Neural progenitor cell (in vitro differentiated cells): Measurements from ENCODE around the gene FOXE3. TPM values are rescaled to one million over a fixed set of nuclear protein-coding genes. Genes with fewer than 3 reads are reported as not detected.
A peak's percentile ranks its signal among the peaks of the same experiment; 100 is the strongest.

Source experiments
- DNase-seq: peaks from one replicate; pipeline ENCODE4 v3.0.0-alpha.2; 2016; ENCODE audit warnings: low spot score
- H2AFZ ChIP-seq: fragments of 200-600 bp; sonication (generic); replicated peaks from 2 replicates; pipeline ENCODE4 v1.6.1; 2016; ENCODE audit warnings: antibody characterized with exemption
- H3F3A ChIP-seq: fragments of 200-600 bp; sonication (generic); 2 replicates; pipeline ENCODE4 v1.6.1; 2016; ENCODE audit warnings: antibody characterized with exemption, low read depth
- H3K27ac ChIP-seq: fragments of 200-600 bp; sonication (generic); 2 replicates; pipeline ENCODE4 v1.5.1; 2016; ENCODE audit warnings: mild to moderate bottlenecking
- H3K27me3 ChIP-seq: fragments of 200-600 bp; sonication (generic); 2 replicates; pipeline ENCODE4 v1.6.1; 2016; ENCODE audit warnings: mild to moderate bottlenecking, moderate library complexity
- H3K36me3 ChIP-seq: fragments of 200-600 bp; sonication (generic); 2 replicates; pipeline ENCODE4 v1.5.1; 2016
- H3K4me1 ChIP-seq: fragments of 200-600 bp; sonication (generic); 2 replicates; pipeline ENCODE4 v1.6.1; 2016; ENCODE audit warnings: mixed run types
- H3K4me2 ChIP-seq: fragments of 200-600 bp; sonication (generic); 2 replicates; pipeline ENCODE4 v1.6.1; 2016
- H3K4me3 ChIP-seq: fragments of 200-600 bp; sonication (generic); 2 replicates; pipeline ENCODE4 v1.5.1; 2016
- H3K79me2 ChIP-seq: fragments of 200-600 bp; sonication (generic); 2 replicates; pipeline ENCODE4 v1.6.1; 2016; ENCODE audit warnings: low read depth
- H3K9ac ChIP-seq: fragments of 200-600 bp; sonication (generic); 2 replicates; pipeline ENCODE4 v1.6.1; 2016
- H3K9me3 ChIP-seq: fragments of 200-600 bp; sonication (generic); 2 replicates; pipeline ENCODE4 v1.5.1; 2016; ENCODE audit warnings: low read depth
- H4K20me1 ChIP-seq: fragments of 200-600 bp; sonication (generic); 2 replicates; pipeline ENCODE4 v1.6.1; 2016; ENCODE audit warnings: low read depth
- H3K27ac Mint-ChIP-seq: 3 replicates; pipeline ENCODE4 v1.8.0; 2021; ENCODE audit warnings: mixed read lengths
- H3K27me3 Mint-ChIP-seq: 2 replicates; pipeline ENCODE4 v1.8.0; 2022; ENCODE audit warnings: low read depth, mild to moderate bottlenecking, inconsistent platforms, moderate library complexity, mixed read lengths; ENCODE audit not compliant: insufficient read depth
- H3K36me3 Mint-ChIP-seq: 3 replicates; pipeline ENCODE4 v1.8.0; 2021; ENCODE audit warnings: mixed read lengths
- H3K4me1 Mint-ChIP-seq: 3 replicates; pipeline ENCODE4 v1.8.0; 2021; ENCODE audit warnings: mixed read lengths
- H3K4me3 Mint-ChIP-seq: 3 replicates; pipeline ENCODE4 v1.8.0; 2021; ENCODE audit warnings: mild to moderate bottlenecking, moderate library complexity, mixed read lengths
- H3K9me3 Mint-ChIP-seq: 3 replicates; pipeline ENCODE4 v1.8.0; 2020; ENCODE audit warnings: mixed read lengths
- CTCF ChIP-seq: fragments of 200-600 bp; sonication (generic); IDR thresholded peaks from 2 replicates; pipeline ENCODE4 v1.5.1; 2017; ENCODE audit warnings: antibody characterized with exemption, mild to moderate bottlenecking
- EZH2 ChIP-seq: fragments of 200-600 bp; sonication (generic); IDR thresholded peaks from 2 replicates; pipeline ENCODE4 v1.6.1; 2017; ENCODE audit warnings: antibody characterized with exemption, mild to moderate bottlenecking, moderate library complexity
- EZH2phosphoT487 ChIP-seq: fragments of 200-600 bp; sonication (generic); IDR thresholded peaks from 2 replicates; pipeline ENCODE4 v1.6.1; 2017; ENCODE audit warnings: antibody characterized with exemption
- total RNA-seq: library from RNA; depleted of rRNA; stranded (reverse); fragments of >200 nt; gene quantifications from 2 replicates; pipeline ENCODE4 v1.2.3, GENCODE V29; 2015; ENCODE audit warnings: low replicate concordance

Gene FOXE3
- total RNA-seq, 1 donor from 2014 or later = not detected

DNA sequence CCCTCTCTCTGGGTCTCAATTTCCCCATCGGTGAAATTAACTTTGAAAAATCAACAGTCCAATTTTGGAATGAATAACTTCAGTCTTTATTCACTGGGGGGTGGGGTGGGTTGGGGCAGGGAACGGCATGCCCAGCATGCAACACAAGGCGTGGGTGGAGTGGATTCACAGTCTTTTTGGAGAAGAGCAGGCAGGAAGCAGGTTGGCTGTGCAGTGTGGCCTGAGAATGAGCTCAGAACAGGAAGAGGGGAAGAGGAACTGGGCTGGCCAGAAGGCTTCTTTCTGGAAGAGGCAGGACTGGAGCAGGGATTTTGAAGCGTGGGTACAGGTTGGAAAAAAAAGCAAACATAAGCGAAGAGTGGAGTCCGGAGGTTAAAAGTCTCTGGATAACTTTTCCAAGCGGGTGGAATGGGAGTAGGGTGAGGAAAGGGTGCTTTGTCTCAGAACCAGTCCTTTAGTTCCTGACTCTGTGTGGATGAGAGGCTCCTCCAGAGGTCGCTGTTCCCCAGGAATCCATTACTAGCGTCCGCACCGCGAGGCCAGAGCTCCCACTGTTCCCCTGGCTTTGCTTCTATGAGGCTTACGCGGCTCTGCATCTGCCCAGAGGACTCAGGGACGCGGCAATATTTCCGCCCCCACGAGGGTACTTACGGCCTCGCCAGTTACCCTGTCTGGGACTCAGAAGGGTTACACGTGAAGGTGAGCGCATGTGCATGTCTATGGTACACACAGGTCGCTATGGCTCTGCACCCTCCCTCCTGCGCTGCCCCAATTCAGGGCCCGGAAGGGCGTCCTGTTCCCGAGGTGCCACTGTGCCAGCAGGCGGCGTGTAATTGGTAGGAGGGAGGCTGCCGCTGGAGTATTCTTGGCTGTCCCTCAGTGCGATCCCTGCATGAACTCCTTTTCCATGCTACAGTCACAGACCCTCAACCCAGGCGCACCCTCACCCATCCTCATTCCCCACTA is 16.3 kb downstream of the FOXE3 start:
- Mint-ChIP-seq H3K36me3 (no peaks in the 10 kb centered on the region), H3K27me3 (peaks cover 57% of the 10 kb centered on the region), H3K4me3 (peak overlapping the region; percentile 58), H3K27ac (no peak overlapping the region), H3K9me3 (no peaks in the 10 kb centered on the region), H3K4me1 (peaks cover 32% of the 10 kb centered on the region)
- TF ChIP-seq CTCF = peak; percentile 82
- TF ChIP-seq EZH2 = no peak
- no peak for TF ChIP-seq EZH2phosphoT487
- Histone ChIP-seq H3K9me3 (no peaks in the 10 kb centered on the region), H3K9ac (no peak overlapping the region), H3F3A (peaks cover 29% of the 10 kb centered on the region), H2AFZ (peak overlapping the region; percentile 58), H3K79me2 (no peaks in the 10 kb centered on the region), H3K4me2 (peak overlapping the region; percentile 84), H3K36me3 (no peaks in the 10 kb centered on the region), H3K4me1 (peaks cover 24% of the 10 kb centered on the region), H3K27ac (no peak overlapping the region), H3K27me3 (peaks cover 100% of the 10 kb centered on the region), H4K20me1 (peaks cover 35% of the 10 kb centered on the region), H3K4me3 (peak overlapping the region; percentile 43)
- DNase-seq = peak; percentile 94

- H3K36me3 Mint-ChIP-seq = no peaks in the 10 kb centered on the region
- Histone ChIP-seq H3F3A (peaks cover 29% of the 10 kb centered on the region), H3K27me3 (peaks cover 100% of the 10 kb centered on the region), H3K4me2 (peak overlapping the region; percentile 84), H3K9ac (no peak overlapping the region), H4K20me1 (peaks cover 35% of the 10 kb centered on the region), H3K36me3 (no peaks in the 10 kb centered on the region), H2AFZ (no peak overlapping the region), H3K79me2 (no peaks in the 10 kb centered on the region), H3K4me3 (peak overlapping the region; percentile 43), H3K9me3 (no peaks in the 10 kb centered on the region), H3K4me1 (peaks cover 24% of the 10 kb centered on the region), H3K27ac (no peak overlapping the region)
- TF ChIP-seq EZH2 (peak; percentile 72), EZH2phosphoT487 (peak; percentile 80), CTCF (no peak)
- no peak for DNase-seq
- H3K27me3 Mint-ChIP-seq = peaks cover 57% of the 10 kb centered on the region
- H3K4me1 Mint-ChIP-seq = peaks cover 30% of the 10 kb centered on the region
- no peak overlapping the region for H3K27ac Mint-ChIP-seq
- no peaks in the 10 kb centered on the region for H3K9me3 Mint-ChIP-seq
- no peak overlapping the region for H3K4me3 Mint-ChIP-seq
These were observed 16.9 kb downstream of the FOXE3 start for GRCh38 chr1:47433037-47433421.

DNA sequence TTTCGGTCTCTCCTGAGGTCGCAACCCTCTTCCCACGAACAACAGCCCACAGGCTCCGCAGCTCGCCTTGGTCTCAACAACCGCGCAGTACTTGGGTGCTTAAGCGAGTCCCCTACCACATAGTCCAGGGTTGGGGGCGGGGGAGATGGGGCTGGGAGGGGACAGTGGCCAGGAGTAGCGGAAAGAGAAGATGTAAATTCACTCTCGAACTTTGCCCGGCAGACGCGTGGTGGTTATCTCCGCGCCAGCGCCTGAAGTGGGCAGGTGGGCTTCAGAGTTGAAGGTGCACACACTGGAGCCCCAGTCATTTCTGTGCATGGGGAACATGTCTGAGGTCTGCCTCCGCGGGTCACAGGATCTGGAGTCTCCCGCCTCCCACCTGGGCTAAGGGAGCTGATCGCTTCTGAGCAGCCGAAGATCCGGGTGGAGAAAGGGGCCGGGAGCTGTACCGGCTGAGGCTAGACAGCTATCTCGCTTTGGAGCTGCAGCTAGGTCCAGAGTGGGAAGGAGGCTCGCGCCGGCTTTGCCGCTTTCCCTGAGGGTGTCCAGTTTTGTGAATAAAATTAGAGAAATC is 17.5 kb downstream of the FOXE3 start:
- Mint-ChIP-seq H3K36me3 (no peaks in the 10 kb centered on the region), H3K27me3 (peaks cover 60% of the 10 kb centered on the region), H3K4me3 (peak overlapping the region; percentile 77), H3K4me1 (peaks cover 30% of the 10 kb centered on the region), H3K9me3 (no peaks in the 10 kb centered on the region), H3K27ac (no peak overlapping the region)
- no peak for DNase-seq
- Histone ChIP-seq H2AFZ (peak overlapping the region; percentile 31), H4K20me1 (peaks cover 35% of the 10 kb centered on the region), H3K9ac (no peak overlapping the region), H3F3A (peaks cover 31% of the 10 kb centered on the region), H3K27ac (no peak overlapping the region), H3K9me3 (no peaks in the 10 kb centered on the region), H3K4me2 (peak overlapping the region; percentile 84), H3K4me3 (peak overlapping the region; percentile 43), H3K27me3 (peaks cover 100% of the 10 kb centered on the region), H3K4me1 (peaks cover 24% of the 10 kb centered on the region), H3K36me3 (no peaks in the 10 kb centered on the region), H3K79me2 (no peaks in the 10 kb centered on the region)
- TF ChIP-seq CTCF (no peak), EZH2 (no peak)
